HL-60 (cell line): Measurements from ENCODE around the gene WNT5B.

ENCODE experiments used
- POLR2AphosphoS5 ChIP-seq: IDR thresholded peaks from 2 replicates; pipeline ENCODE4 v1.6.1; 2012; ENCODE audit warnings: low read depth
- TF ChIP-seq, protein P1 (sequence below): IDR thresholded peaks from one replicate; pipeline ENCODE4 v1.5.1; 2011; ENCODE audit warnings: low read length, control low read depth, inconsistent platforms; ENCODE audit not compliant: insufficient read depth
- TF ChIP-seq, protein P2 (sequence below): IDR thresholded peaks from 2 replicates; pipeline ENCODE4 v1.6.1; 2012; ENCODE audit warnings: low read depth; ENCODE audit not compliant: insufficient replicate concordance

DNA sequence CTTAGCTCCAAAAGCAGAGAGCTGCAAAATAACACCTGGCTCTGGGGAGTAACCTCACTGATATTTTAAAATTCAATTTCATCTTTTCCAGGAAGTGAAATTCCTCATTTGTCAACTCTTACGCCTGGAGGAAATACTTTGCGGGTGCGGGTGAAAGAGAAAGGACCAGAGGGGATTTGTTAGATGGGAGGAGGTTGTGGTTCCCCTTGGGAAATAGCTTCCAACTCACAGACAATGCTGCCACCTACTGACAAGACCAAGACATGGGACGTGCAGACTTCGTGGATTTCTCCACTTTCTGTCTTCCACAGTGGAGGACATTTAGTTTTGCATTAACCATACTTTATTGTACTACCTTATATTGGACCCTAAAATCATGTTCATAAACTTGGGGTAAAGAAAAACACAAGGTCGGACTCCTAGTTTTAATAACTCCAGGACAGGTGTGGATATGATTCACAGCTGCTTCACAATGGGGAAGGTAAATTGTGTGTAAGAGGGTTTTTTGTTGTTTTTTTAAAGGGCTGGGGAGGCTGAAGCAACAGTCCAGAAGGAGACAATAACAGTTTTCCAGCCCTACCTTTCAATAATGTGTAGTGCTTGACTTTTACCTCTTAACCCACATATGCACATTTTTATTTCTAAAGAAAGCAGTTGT is 45.5 kb upstream of the WNT5B start:
- TF ChIP-seq, protein P1, sequence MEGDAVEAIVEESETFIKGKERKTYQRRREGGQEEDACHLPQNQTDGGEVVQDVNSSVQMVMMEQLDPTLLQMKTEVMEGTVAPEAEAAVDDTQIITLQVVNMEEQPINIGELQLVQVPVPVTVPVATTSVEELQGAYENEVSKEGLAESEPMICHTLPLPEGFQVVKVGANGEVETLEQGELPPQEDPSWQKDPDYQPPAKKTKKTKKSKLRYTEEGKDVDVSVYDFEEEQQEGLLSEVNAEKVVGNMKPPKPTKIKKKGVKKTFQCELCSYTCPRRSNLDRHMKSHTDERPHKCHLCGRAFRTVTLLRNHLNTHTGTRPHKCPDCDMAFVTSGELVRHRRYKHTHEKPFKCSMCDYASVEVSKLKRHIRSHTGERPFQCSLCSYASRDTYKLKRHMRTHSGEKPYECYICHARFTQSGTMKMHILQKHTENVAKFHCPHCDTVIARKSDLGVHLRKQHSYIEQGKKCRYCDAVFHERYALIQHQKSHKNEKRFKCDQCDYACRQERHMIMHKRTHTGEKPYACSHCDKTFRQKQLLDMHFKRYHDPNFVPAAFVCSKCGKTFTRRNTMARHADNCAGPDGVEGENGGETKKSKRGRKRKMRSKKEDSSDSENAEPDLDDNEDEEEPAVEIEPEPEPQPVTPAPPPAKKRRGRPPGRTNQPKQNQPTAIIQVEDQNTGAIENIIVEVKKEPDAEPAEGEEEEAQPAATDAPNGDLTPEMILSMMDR: peak; percentile 87
- no peak for TF ChIP-seq POLR2AphosphoS5
- TF ChIP-seq, protein P2, sequence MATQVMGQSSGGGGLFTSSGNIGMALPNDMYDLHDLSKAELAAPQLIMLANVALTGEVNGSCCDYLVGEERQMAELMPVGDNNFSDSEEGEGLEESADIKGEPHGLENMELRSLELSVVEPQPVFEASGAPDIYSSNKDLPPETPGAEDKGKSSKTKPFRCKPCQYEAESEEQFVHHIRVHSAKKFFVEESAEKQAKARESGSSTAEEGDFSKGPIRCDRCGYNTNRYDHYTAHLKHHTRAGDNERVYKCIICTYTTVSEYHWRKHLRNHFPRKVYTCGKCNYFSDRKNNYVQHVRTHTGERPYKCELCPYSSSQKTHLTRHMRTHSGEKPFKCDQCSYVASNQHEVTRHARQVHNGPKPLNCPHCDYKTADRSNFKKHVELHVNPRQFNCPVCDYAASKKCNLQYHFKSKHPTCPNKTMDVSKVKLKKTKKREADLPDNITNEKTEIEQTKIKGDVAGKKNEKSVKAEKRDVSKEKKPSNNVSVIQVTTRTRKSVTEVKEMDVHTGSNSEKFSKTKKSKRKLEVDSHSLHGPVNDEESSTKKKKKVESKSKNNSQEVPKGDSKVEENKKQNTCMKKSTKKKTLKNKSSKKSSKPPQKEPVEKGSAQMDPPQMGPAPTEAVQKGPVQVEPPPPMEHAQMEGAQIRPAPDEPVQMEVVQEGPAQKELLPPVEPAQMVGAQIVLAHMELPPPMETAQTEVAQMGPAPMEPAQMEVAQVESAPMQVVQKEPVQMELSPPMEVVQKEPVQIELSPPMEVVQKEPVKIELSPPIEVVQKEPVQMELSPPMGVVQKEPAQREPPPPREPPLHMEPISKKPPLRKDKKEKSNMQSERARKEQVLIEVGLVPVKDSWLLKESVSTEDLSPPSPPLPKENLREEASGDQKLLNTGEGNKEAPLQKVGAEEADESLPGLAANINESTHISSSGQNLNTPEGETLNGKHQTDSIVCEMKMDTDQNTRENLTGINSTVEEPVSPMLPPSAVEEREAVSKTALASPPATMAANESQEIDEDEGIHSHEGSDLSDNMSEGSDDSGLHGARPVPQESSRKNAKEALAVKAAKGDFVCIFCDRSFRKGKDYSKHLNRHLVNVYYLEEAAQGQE: no peak
